Thoracic aorta (tissue), 2 donors: ENCODE data around the gene PRKRIP1. TPM values are rescaled to one million over a fixed set of nuclear protein-coding genes. Genes with fewer than 3 reads are reported as not detected.
A peak's percentile ranks its signal among the peaks of the same experiment; 100 is the strongest.
"Not testable (repeated sequence)": the region's sequence is repeated elsewhere in the genome, so short reads cannot be mapped to it uniquely, and the experiment has no call there.

Source experiments
- ATAC-seq: fragments of 150-250 bp; one replicate; pipeline ENCODE4 v1.8.0; 2017; ENCODE audit warnings: low read depth; ENCODE audit not compliant: insufficient number of reproducible peaks, low FRiP score
- DNase-seq: peaks from one replicate; pipeline ENCODE4 v3.0.0-alpha.2; 2020; ENCODE audit warnings: low spot score
- H3K27ac ChIP-seq, 2 donors: fragments of 200-600 bp; sonication (generic); 1 replicate in 1 of 2; 2 replicates in 1 of 2; pipeline ENCODE4 v1.5.1; 2016; ENCODE audit warnings: mild to moderate bottlenecking in 2 of 2, moderate library complexity in 2 of 2
- H3K27me3 ChIP-seq: fragments of 200-600 bp; sonication (generic); replicated peaks from 2 replicates; pipeline ENCODE4 v1.6.0; 2016; ENCODE audit warnings: mild to moderate bottlenecking; ENCODE audit not compliant: insufficient read depth
- H3K36me3 ChIP-seq: fragments of 200-600 bp; sonication (generic); one replicate; pipeline ENCODE4 v1.5.1; 2016
- H3K4me1 ChIP-seq, 2 donors: fragments of 200-600 bp; sonication (generic); 1 replicate in 1 of 2; 2 replicates in 1 of 2; pipeline versions ENCODE4 v1.5.1 to v1.6.0; 2016; ENCODE audit warnings: low read depth in 2 of 2, mild to moderate bottlenecking in 1 of 2; ENCODE audit not compliant: control insufficient read depth in 1 of 2
- H3K4me3 ChIP-seq: fragments of 200-600 bp; sonication (generic); 2 replicates; pipeline ENCODE4 v1.5.1; 2016; ENCODE audit warnings: mild to moderate bottlenecking
- H3K9me3 ChIP-seq: fragments of 200-600 bp; sonication (generic); 2 replicates; pipeline ENCODE4 v1.5.1; 2016
- total RNA-seq, 2 donors: library from RNA; depleted of rRNA; stranded (reverse); fragments of >200 nt; gene quantifications; one replicate each; pipeline versions ENCODE4 v1.1.0 to v1.2.3, GENCODE V29; 2016
- TF ChIP-seq, protein P1 (sequence below): fragments of 200-600 bp; sonication (generic); IDR thresholded peaks from one replicate; pipeline ENCODE4 v1.5.1; 2019; ENCODE audit warnings: antibody characterized with exemption

PRKRIP1 gene
- total RNA-seq, 2 donors from 2014 or later = 47.0 to 80.4 TPM

DNA sequence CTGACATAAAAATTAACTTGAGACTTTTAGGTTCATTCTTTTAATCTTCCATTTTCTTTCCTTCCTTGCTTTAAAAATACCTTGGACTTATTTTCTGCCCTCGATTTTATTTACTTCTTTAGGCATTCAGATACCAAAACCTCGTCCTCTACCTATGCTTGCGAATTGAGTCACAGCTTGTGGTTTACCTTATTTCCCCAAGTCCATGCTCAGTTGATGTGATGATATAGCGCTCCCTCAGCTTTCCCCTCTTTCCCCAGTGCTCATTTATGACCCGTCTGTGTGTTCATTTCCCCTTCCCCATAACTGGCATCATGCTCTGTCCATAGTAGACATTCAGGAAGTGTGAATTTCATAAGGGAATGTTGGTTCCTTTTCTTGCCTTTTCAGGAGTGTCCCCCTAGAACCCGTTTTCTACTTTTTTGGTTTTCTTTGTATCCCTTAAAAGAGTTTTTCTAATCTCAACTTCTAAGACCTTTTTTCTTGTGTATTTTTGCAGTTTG, 19.1 kb upstream of the PRKRIP1 start:
- no peak overlapping the region for H3K27ac ChIP-seq
- peaks cover 30% of the 10 kb centered on the region for H3K36me3 ChIP-seq
- no peak for ATAC-seq
- H3K4me1 ChIP-seq = no peaks in the 10 kb centered on the region
- no peaks in the 10 kb centered on the region for H3K9me3 ChIP-seq
- TF ChIP-seq, protein P1, sequence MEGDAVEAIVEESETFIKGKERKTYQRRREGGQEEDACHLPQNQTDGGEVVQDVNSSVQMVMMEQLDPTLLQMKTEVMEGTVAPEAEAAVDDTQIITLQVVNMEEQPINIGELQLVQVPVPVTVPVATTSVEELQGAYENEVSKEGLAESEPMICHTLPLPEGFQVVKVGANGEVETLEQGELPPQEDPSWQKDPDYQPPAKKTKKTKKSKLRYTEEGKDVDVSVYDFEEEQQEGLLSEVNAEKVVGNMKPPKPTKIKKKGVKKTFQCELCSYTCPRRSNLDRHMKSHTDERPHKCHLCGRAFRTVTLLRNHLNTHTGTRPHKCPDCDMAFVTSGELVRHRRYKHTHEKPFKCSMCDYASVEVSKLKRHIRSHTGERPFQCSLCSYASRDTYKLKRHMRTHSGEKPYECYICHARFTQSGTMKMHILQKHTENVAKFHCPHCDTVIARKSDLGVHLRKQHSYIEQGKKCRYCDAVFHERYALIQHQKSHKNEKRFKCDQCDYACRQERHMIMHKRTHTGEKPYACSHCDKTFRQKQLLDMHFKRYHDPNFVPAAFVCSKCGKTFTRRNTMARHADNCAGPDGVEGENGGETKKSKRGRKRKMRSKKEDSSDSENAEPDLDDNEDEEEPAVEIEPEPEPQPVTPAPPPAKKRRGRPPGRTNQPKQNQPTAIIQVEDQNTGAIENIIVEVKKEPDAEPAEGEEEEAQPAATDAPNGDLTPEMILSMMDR = no peak
- no peak overlapping the region for H3K4me3 ChIP-seq
- DNase-seq = no peak
- no peaks in the 10 kb centered on the region for H3K27me3 ChIP-seq

DNA sequence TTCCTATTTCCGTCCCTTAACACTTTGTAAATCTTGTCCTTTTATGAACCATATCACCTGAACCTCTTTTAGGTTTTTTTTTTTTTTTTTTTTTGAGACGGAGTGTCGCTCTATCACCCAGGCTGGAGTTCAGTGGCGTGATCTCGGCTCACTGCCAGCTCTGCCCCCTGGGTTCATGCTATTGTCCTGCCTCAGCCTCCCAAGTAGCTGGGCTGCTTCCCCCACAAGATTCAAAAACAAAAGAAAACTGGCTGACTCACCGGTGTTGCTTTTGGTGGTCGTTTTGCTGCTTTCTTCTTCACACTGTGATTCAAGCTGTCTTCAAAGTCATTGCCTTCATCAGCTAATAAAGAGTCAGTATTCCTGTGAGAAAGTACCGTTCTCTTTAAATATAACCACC, 15.3 kb upstream of the PRKRIP1 start:
- H3K27me3 ChIP-seq, H3K9me3 ChIP-seq, H3K27ac ChIP-seq, ATAC-seq, H3K4me1 ChIP-seq, H3K4me3 ChIP-seq, DNase-seq: not testable (repeated sequence)
- peaks cover 30% of the 10 kb centered on the region for H3K36me3 ChIP-seq

DNA sequence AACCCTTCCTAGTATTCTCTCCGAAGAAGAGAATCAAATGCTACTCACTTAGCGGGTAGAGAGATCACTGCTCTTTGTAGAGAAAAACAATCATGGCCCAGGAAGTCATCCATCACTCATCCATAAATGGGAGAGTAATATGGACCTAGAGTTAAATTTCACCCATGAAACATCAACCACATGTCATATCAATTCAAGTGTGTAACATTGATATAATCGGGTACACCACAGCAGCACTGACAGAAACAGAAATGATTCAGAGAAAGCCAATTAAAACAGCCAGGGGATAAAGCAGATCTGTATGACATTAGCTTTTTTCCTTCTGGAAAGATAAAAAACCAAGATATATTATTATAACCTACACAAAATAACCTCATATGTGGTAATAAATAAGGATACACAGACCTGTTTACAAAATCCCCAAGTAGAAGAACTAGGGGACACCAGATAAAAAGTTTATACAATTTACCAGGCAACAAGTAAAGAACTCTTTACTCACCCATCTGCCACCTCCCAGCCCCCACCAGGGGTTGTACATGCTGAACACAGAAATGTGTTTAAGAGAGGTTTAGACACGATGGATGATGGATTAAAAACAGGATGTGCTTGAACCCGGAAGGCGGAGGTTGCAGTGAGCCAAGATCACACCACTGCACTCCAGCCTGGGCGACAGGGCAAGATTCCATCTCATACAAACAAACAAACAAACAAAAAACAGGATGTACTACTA, 14.3 kb upstream of the PRKRIP1 start:
- peaks cover 31% of the 10 kb centered on the region for H3K36me3 ChIP-seq
- not testable (repeated sequence) for DNase-seq, H3K4me3 ChIP-seq, H3K9me3 ChIP-seq, H3K27me3 ChIP-seq, H3K27ac ChIP-seq, H3K4me1 ChIP-seq, ATAC-seq

DNA sequence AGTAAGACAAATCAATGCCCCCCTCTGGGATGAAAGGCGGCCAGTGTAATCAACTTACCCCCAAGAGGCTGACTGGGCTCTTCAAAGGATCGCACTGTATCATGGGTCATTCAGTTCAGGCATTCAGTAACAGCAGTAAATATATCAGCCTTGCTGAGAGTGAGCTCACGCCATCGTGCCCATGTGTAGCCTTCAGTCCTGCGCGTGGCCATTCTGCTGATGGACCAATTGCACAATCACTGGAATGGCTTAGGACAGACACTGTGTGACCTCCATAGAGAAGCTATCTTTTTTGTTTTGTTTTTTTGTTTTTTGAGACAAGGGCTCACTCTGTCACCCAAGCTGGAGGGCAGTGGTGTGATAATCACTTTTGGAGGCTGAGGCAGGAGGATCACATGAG, 9.1 kb upstream of the PRKRIP1 start:
- Histone ChIP-seq H3K27me3 (no peaks in the 10 kb centered on the region), H3K36me3 (peaks cover 4% of the 10 kb centered on the region), H3K27ac (no peak overlapping the region), H3K4me3 (no peak overlapping the region), H3K9me3 (no peaks in the 10 kb centered on the region), H3K4me1 (no peaks in the 10 kb centered on the region)
- TF ChIP-seq, protein P1 = no peak
- DNase-seq (no peak), ATAC-seq (no peak)

DNA sequence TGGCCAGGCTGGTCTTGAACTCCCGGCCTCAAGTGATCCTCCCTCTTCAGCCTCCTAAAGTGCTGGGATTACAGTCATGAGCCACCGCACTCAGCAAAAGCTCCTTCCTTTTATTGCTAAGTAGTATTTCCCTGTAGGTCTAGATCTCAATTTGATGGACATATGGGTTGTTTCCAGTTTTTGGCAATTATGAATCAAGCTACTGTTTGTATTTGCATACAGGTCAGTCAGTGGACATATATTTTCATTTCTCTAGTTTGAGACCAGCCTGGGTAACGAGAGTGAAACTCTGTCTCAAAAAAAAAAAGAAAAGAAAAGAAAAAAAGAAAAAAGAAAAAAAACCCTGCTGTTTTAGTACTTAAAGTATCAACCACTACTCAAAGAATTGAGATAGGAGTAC, 6.4 kb upstream of the PRKRIP1 start:
- H3K4me1 ChIP-seq = no peaks in the 10 kb centered on the region
- no peak for DNase-seq
- H3K27me3 ChIP-seq = no peaks in the 10 kb centered on the region
- TF ChIP-seq, protein P1 = no peak
- no peaks in the 10 kb centered on the region for H3K9me3 ChIP-seq
- no peak overlapping the region for H3K4me3 ChIP-seq
- no peak for ATAC-seq
- H3K27ac ChIP-seq = no peak overlapping the region
- H3K36me3 ChIP-seq = peaks cover 4% of the 10 kb centered on the region

DNA sequence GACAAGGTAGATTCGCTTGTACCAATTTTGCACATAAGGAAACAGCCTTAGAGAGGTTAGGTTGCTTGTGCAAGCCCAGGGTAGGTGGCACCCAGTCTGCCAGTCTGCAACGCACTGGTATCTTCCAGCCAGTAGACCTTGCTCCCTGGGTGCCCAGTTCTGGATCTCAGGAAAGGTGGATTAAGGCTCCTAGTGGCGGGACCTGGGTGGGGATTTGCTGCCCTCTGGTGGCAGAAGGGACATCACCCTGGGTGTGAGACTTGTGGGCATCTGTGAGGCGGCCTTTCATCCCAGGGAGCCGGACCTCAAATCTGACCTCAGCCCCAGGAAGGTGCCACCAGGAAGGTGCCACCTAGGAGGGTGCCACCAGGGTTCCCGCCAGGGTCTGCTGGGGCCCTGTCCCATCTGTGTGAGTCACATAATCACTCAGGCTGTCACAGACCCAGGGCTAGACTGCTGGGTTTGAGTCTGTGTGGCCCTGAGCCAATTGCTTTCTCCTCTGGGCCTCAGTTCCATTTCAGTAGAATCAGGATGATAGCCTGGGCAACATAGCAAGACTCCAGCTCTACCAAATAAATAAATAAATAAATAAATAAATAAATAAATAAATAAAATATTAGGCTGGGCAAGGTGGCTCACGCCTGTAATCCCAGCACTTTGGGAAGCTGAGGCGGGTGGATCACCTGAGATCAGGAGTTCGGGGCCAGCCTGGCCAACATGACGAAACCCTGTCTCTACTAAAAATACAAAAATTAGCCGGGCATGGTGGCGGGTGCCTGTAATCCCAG, 5.3 kb upstream of the PRKRIP1 start:
- ATAC-seq (no peak), DNase-seq (peak; percentile 25)
- peaks cover 4% of the 10 kb centered on the region for H3K36me3 ChIP-seq
- TF ChIP-seq, protein P1 = peak; percentile 89
- no peaks in the 10 kb centered on the region for H3K27me3 ChIP-seq
- no peaks in the 10 kb centered on the region for H3K4me1 ChIP-seq
- H3K4me3 ChIP-seq = no peak overlapping the region
- H3K9me3 ChIP-seq = no peaks in the 10 kb centered on the region
- H3K27ac ChIP-seq = no peak overlapping the region
